ENCODE data around the gene ABHD11.

- TF ChIP-seq POLR2A (IDR thresholded peaks at IDR 0.05), result no peak
- no peak for TF ChIP-seq CTCF (IDR thresholded peaks at IDR 0.05)
- no peak for TF ChIP-seq EP300 (IDR thresholded peaks at IDR 0.05)
- TF ChIP-seq POLR2AphosphoS5 (IDR thresholded peaks at IDR 0.05), result peak in 1 of 4 donors; percentile 35
These were observed 34.6 kb downstream of the ABHD11 start for GRCh38 chr7:73703757-73704639.
